ENCODE data around the gene TWF1.

Gene TWF1

DNA sequence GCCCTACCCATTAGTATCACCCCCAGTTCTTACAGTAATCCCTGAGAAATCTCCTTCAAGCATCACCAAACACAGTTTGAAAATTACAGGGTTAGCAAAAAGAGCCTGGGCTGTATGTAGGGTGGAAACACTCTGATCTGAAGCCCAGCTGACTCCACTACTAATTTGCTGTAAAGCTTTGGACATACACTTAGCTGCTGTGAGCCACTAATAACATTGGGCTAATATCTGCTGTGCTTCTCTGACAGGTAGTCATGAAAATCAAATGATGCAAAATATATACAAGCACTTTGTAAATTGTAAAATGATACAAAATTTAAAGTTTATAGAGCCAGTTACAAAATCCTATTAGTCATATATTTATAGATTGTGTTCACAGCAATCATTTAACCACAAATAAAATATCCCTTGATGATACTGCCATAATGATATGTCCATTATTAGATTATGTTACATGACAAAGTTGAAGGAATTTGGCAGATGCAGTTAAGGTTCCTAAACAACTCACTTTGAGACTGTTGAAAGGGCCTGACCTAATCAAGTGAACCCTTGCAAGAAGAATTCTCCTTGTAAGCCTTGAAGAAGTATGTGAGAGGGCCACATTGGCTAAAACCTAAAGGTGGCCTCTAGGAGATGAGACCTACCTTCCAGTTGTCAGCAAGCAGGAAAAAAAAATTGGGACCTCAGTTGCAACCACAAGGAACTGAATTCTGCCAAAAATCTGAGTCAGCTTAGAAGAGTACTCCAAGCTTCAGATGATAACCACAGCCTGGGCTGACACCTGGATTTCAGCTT, 19.0 kb downstream of the TWF1 start:
- Histone ChIP-seq H3K9me3 (ENCODE audit: control insufficient read depth, insufficient read depth, low read depth, low read length) (no peaks in the 10 kb centered on the region), H3K27ac (ENCODE audit: extremely low read depth, low read depth, low read length) (no peak overlapping the region), H3K4me1 (ENCODE audit: control insufficient read depth, insufficient read depth, low read length) (no peaks in the 10 kb centered on the region), H3K36me3 (ENCODE audit: control insufficient read depth in 2 of 2, insufficient read depth in 1 of 2, low read length in 2 of 2) (peaks cover 27 to 43% of the 10 kb centered on the region in 2 experiments), H3K4me3 (ENCODE audit: low read depth, low read length) (no peak overlapping the region)
- ChIA-PET CTCF (interaction anchor here (0.9 kb wide), 1 partner anchor 10 kb away, joined by 7 read pairs; no protein-coding TSS in a partner anchor), POLR2A (no interaction called here)
- TF ChIP-seq SETDB1 (IDR thresholded peaks at IDR 0.05; ENCODE audit: insufficient read length, low read length) (no peak), ZNF354C (tag by site-specific recombination; IDR thresholded peaks at IDR 0.05; ENCODE audit: borderline replicate concordance, low read depth) (no peak), ZNF16 (tag by site-specific recombination; IDR thresholded peaks at IDR 0.05; ENCODE audit: low read depth) (no peak), ZNF214 (tag by site-specific recombination; IDR thresholded peaks at IDR 0.05; ENCODE audit: borderline replicate concordance) (no peak), ZNF529 (tag by site-specific recombination; IDR thresholded peaks at IDR 0.05; ENCODE audit: insufficient replicate concordance) (no peak), ZFP69B (tag by site-specific recombination; IDR thresholded peaks at IDR 0.05) (no peak), KLF16 (tag by site-specific recombination; IDR thresholded peaks at IDR 0.05) (no peak)

DNA sequence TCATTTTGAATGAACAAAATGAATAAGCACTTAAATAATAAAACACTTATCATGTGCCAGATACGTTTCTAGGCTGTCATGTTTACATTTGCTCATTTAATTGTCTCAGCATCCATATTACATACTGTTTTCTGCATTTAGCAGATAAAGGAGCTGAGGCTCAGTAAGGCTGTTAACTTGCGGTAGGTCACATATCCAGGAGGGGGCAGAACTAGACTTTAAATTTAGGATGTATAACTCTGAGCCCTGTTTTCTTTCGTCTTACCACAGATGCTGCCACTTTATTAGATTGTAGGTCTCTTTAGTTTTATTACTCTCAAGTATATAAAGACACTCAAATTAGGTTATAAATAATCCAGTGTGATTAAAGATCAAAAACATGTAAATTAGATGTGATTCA, 29.6 kb downstream of the TWF1 start:
- H3K27ac ChIP-seq (ENCODE audit: extremely low read depth, low read depth, low read length), result no peak overlapping the region
- ChIA-PET POLR2A (interaction anchor here (1.0 kb wide), 1 partner anchor 106 kb away, joined by 10 read pairs; no protein-coding TSS in a partner anchor), CTCF (interaction anchor here (0.7 to 3.1 kb wide), 10 partner anchors 8 to 214 kb away, joined by 3 to 84 read pairs (median 8); no protein-coding TSS in a partner anchor)
- no peaks in the 10 kb centered on the region for H3K4me1 ChIP-seq (ENCODE audit: control insufficient read depth, insufficient read depth, low read length)
- H3K36me3 ChIP-seq (ENCODE audit: control insufficient read depth in 2 of 2, insufficient read depth in 1 of 2, low read length in 2 of 2), result peaks cover 20 to 47% of the 10 kb centered on the region in 2 experiments
- TF ChIP-seq, protein P1, sequence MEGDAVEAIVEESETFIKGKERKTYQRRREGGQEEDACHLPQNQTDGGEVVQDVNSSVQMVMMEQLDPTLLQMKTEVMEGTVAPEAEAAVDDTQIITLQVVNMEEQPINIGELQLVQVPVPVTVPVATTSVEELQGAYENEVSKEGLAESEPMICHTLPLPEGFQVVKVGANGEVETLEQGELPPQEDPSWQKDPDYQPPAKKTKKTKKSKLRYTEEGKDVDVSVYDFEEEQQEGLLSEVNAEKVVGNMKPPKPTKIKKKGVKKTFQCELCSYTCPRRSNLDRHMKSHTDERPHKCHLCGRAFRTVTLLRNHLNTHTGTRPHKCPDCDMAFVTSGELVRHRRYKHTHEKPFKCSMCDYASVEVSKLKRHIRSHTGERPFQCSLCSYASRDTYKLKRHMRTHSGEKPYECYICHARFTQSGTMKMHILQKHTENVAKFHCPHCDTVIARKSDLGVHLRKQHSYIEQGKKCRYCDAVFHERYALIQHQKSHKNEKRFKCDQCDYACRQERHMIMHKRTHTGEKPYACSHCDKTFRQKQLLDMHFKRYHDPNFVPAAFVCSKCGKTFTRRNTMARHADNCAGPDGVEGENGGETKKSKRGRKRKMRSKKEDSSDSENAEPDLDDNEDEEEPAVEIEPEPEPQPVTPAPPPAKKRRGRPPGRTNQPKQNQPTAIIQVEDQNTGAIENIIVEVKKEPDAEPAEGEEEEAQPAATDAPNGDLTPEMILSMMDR (tag by site-specific recombination; IDR thresholded peaks at IDR 0.05), result peak; percentile 40; the same call in 1 of the 2 replicates
- TF ChIP-seq GLIS2 (tag by site-specific recombination; IDR thresholded peaks at IDR 0.05) (no peak), ZNF211 (tag by site-specific recombination; IDR thresholded peaks at IDR 0.05; ENCODE audit: low read depth) (no peak), ZNF548 (tag by site-specific recombination; IDR thresholded peaks at IDR 0.05) (no peak), ZNF114 (tag by site-specific recombination; IDR thresholded peaks at IDR 0.05) (no peak), ZNF610 (tag by site-specific recombination; IDR thresholded peaks at IDR 0.05; ENCODE audit: borderline replicate concordance) (no peak), ZNF654 (tag by site-specific recombination; IDR thresholded peaks at IDR 0.05; ENCODE audit: low read depth) (peak; percentile 83), ZNF664 (tag by site-specific recombination; IDR thresholded peaks at IDR 0.05) (0 out of 2 replicates have a peak, but pooled peaks have one; percentile 20), ZNF416 (tag by site-specific recombination; IDR thresholded peaks at IDR 0.05) (no peak)
- TF ChIP-seq, protein P2, sequence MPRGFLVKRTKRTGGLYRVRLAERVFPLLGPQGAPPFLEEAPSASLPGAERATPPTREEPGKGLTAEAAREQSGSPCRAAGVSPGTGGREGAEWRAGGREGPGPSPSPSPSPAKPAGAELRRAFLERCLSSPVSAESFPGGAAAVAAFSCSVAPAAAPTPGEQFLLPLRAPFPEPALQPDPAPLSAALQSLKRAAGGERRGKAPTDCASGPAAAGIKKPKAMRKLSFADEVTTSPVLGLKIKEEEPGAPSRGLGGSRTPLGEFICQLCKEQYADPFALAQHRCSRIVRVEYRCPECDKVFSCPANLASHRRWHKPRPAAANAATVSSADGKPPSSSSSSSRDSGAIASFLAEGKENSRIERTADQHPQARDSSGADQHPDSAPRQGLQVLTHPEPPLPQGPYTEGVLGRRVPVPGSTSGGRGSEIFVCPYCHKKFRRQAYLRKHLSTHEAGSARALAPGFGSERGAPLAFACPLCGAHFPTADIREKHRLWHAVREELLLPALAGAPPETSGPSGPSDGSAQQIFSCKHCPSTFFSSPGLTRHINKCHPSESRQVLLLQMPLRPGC (tag by site-specific recombination; IDR thresholded peaks at IDR 0.05), result no peak
- H3K9me3 ChIP-seq (ENCODE audit: control insufficient read depth, insufficient read depth, low read depth, low read length), result no peaks in the 10 kb centered on the region
- no peak overlapping the region for H3K4me3 ChIP-seq (ENCODE audit: low read depth, low read length)

DNA sequence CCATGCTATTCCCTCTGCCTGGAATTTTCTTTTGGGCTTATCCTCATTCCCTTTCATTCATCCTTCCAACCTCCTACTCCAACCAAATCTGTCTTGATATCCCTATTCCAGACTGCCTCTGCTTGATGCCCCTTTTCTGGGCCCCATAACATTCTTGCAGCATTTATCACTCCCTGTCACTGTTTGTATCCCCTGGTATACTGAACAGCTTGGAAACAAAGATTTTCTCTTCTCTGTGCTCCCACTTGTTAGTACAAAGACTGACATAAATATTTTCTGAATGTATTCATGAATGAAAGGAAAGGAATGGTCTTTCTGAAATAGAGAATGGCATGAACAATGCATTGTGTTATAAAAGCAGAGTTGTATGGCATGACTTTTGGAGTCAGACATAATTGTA, 39.8 kb downstream of the TWF1 start:
- ChIA-PET CTCF (interaction anchor here (0.9 to 2.7 kb wide), 3 partner anchors 11 to 116 kb away, joined by 4 to 9 read pairs (median 4); no protein-coding TSS in a partner anchor), POLR2A (no interaction called here)
- Histone ChIP-seq H3K4me1 (ENCODE audit: control insufficient read depth, insufficient read depth, low read length) (no peaks in the 10 kb centered on the region), H3K9me3 (ENCODE audit: control insufficient read depth, insufficient read depth, low read depth, low read length) (no peaks in the 10 kb centered on the region), H3K27ac (ENCODE audit: extremely low read depth, low read depth, low read length) (no peak overlapping the region), H3K36me3 (ENCODE audit: control insufficient read depth in 2 of 2, insufficient read depth in 1 of 2, low read length in 2 of 2) (peaks cover 18% of the 10 kb centered on the region in 2 experiments), H3K4me3 (ENCODE audit: low read depth, low read length) (no peak overlapping the region)
- no peak for TF ChIP-seq ZNF610 (tag by site-specific recombination; IDR thresholded peaks at IDR 0.05; ENCODE audit: borderline replicate concordance)
- TF ChIP-seq, protein P3, sequence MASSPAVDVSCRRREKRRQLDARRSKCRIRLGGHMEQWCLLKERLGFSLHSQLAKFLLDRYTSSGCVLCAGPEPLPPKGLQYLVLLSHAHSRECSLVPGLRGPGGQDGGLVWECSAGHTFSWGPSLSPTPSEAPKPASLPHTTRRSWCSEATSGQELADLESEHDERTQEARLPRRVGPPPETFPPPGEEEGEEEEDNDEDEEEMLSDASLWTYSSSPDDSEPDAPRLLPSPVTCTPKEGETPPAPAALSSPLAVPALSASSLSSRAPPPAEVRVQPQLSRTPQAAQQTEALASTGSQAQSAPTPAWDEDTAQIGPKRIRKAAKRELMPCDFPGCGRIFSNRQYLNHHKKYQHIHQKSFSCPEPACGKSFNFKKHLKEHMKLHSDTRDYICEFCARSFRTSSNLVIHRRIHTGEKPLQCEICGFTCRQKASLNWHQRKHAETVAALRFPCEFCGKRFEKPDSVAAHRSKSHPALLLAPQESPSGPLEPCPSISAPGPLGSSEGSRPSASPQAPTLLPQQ (tag by site-specific recombination; IDR thresholded peaks at IDR 0.05), result 0 out of 2 replicates have a peak, but pooled peaks have one; percentile 19
- TF ChIP-seq, protein P4, sequence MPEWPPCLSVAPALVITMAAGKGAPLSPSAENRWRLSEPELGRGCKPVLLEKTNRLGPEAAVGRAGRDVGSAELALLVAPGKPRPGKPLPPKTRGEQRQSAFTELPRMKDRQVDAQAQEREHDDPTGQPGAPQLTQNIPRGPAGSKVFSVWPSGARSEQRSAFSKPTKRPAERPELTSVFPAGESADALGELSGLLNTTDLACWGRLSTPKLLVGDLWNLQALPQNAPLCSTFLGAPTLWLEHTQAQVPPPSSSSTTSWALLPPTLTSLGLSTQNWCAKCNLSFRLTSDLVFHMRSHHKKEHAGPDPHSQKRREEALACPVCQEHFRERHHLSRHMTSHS (tag by site-specific recombination; IDR thresholded peaks at IDR 0.05), result no peak
